ENCODE data around the gene DCST1.
A peak's percentile ranks its signal among the peaks of the same experiment; 100 is the strongest.

DCST1 gene

GRCh38 chr1:155092131-155092530 is 58.5 kb downstream of the DCST1 start:
- TF ChIP-seq MYC (IDR thresholded peaks at IDR 0.05; ENCODE audit: low read depth, low read length): no peak
- TF ChIP-seq POLR2A (IDR thresholded peaks at IDR 0.05; ENCODE audit: extremely low read depth, insufficient read length): no peak
- no peak for TF ChIP-seq MAX (IDR thresholded peaks at IDR 0.05; ENCODE audit: low read depth, low read length)
- no peak overlapping the region for H3K4me3 ChIP-seq (ENCODE audit: low read depth, low read length)

GRCh38 chr1:155092641-155093040 is 59.0 kb downstream of the DCST1 start:
- TF ChIP-seq MAX (IDR thresholded peaks at IDR 0.05; ENCODE audit: low read depth, low read length): no peak
- TF ChIP-seq MYC (IDR thresholded peaks at IDR 0.05; ENCODE audit: low read depth, low read length): no peak
- no peak for TF ChIP-seq POLR2A (IDR thresholded peaks at IDR 0.05; ENCODE audit: extremely low read depth, insufficient read length)
- no peak for TF ChIP-seq CTCF (IDR thresholded peaks at IDR 0.05; ENCODE audit: low read depth, low read length)
- no peak overlapping the region for H3K4me3 ChIP-seq (ENCODE audit: low read depth, low read length)
- DNase-seq (ENCODE audit: low read depth): no peak

More at GRCh38 chr1:155092131-155092530, 58.5 kb downstream of the DCST1 start:
- DNase-seq (ENCODE audit: low read depth): no peak

- no peak overlapping the region for H3K4me3 ChIP-seq (ENCODE audit: low read depth, low read length)
- DNase-seq (ENCODE audit: low read depth): peak; percentile 54
- TF ChIP-seq CTCF (IDR thresholded peaks at IDR 0.05; ENCODE audit: low read depth, low read length): peak; percentile 47
- TF ChIP-seq MAX (IDR thresholded peaks at IDR 0.05; ENCODE audit: low read depth, low read length): no peak
- TF ChIP-seq MYC (IDR thresholded peaks at IDR 0.05; ENCODE audit: low read depth, low read length): no peak
- TF ChIP-seq POLR2A (IDR thresholded peaks at IDR 0.05; ENCODE audit: extremely low read depth, insufficient read length): no peak
These were observed 60.4 kb downstream of the DCST1 start for GRCh38 chr1:155093911-155094621.

- no peak for DNase-seq (ENCODE audit: low read depth)
- TF ChIP-seq POLR2A (IDR thresholded peaks at IDR 0.05; ENCODE audit: extremely low read depth, insufficient read length) (no peak), MAX (IDR thresholded peaks at IDR 0.05; ENCODE audit: low read depth, low read length) (no peak), CTCF (IDR thresholded peaks at IDR 0.05; ENCODE audit: low read depth, low read length) (no peak), MYC (IDR thresholded peaks at IDR 0.05; ENCODE audit: low read depth, low read length) (no peak)
- H3K4me3 ChIP-seq (ENCODE audit: low read depth, low read length): no peak overlapping the region
These were observed 61.0 kb downstream of the DCST1 start for GRCh38 chr1:155094622-155094948.

- TF ChIP-seq MAX (IDR thresholded peaks at IDR 0.05; ENCODE audit: low read depth, low read length) (no peak), MYC (IDR thresholded peaks at IDR 0.05; ENCODE audit: low read depth, low read length) (no peak), POLR2A (IDR thresholded peaks at IDR 0.05; ENCODE audit: extremely low read depth, insufficient read length) (no peak), CTCF (IDR thresholded peaks at IDR 0.05; ENCODE audit: low read depth, low read length) (no peak)
- no peak for DNase-seq (ENCODE audit: low read depth)
- no peak overlapping the region for H3K4me3 ChIP-seq (ENCODE audit: low read depth, low read length)
These were observed 65.7 kb downstream of the DCST1 start for GRCh38 chr1:155099331-155099730.
